NB4 (cell line): ENCODE measurements around the gene UGGT2.

Experiments
- DNase-seq: peaks from one replicate; pipeline ENCODE4 v3.0.0; 2010; ENCODE audit warnings: low read depth
- H3K4me3 ChIP-seq: one replicate; pipeline ENCODE4 v1.5.1; 2011; ENCODE audit warnings: mild to moderate bottlenecking, low read depth, low read length, moderate library complexity
- CTCF ChIP-seq: IDR thresholded peaks from one replicate; pipeline ENCODE4 v1.5.1; 2012; ENCODE audit warnings: low read depth, low read length
- MAX ChIP-seq: IDR thresholded peaks from 2 replicates; pipeline ENCODE4 v1.6.1; 2011; ENCODE audit warnings: low read depth, low read length
- MYC ChIP-seq: IDR thresholded peaks from 2 replicates; pipeline ENCODE4 v1.6.1; 2011; ENCODE audit warnings: low read depth, low read length
- POLR2A ChIP-seq: IDR thresholded peaks from 2 replicates; pipeline ENCODE4 v1.6.1; 2011; ENCODE audit warnings: mild to moderate bottlenecking; ENCODE audit not compliant: insufficient read length; ENCODE audit errors: extremely low read depth

Gene UGGT2

GRCh38 chr13:95920485-95920884, 132.7 kb downstream of the UGGT2 start:
- TF ChIP-seq MYC = no peak
- TF ChIP-seq CTCF = no peak
- no peak overlapping the region for H3K4me3 ChIP-seq
- DNase-seq = no peak

GRCh38 chr13:95918860-95919259, 134.3 kb downstream of the UGGT2 start:
- TF ChIP-seq POLR2A = no peak
- no peak for TF ChIP-seq MAX
- TF ChIP-seq CTCF = no peak
- TF ChIP-seq MYC = no peak
- no peak for DNase-seq
- H3K4me3 ChIP-seq = no peak overlapping the region

GRCh38 chr13:95914991-95915501, 138.2 kb downstream of the UGGT2 start:
- H3K4me3 ChIP-seq = no peak overlapping the region
- no peak for DNase-seq
- TF ChIP-seq MAX (no peak), POLR2A (no peak), MYC (no peak), CTCF (no peak)

- TF ChIP-seq MYC (no peak), POLR2A (no peak), MAX (no peak), CTCF (no peak)
- no peak for DNase-seq
These were observed 146.2 kb downstream of the UGGT2 start for GRCh38 chr13:95906999-95907398.

GRCh38 chr13:95903569-95903968, 149.6 kb downstream of the UGGT2 start:
- DNase-seq = no peak
- TF ChIP-seq MAX = no peak
- TF ChIP-seq CTCF = no peak
- no peak for TF ChIP-seq MYC
- TF ChIP-seq POLR2A = no peak
- no peak overlapping the region for H3K4me3 ChIP-seq

More at GRCh38 chr13:95906999-95907398, 146.2 kb downstream of the UGGT2 start:
- no peak overlapping the region for H3K4me3 ChIP-seq

GRCh38 chr13:95902741-95903140, 150.5 kb downstream of the UGGT2 start:
- no peak for DNase-seq
- no peak overlapping the region for H3K4me3 ChIP-seq
- TF ChIP-seq MYC (no peak), CTCF (no peak), POLR2A (no peak), MAX (no peak)
